Spleen (tissue), 13 donors: ENCODE results near the gene KLK3. TPM values are rescaled to one million over a fixed set of nuclear protein-coding genes. Genes with fewer than 3 reads are reported as not detected.
"Not testable (repeated sequence)": the region's sequence is repeated elsewhere in the genome, so short reads cannot be mapped to it uniquely, and the experiment has no call there.

Experiments used
- DNase-seq: peaks from one replicate; pipeline ENCODE4 v3.0.0-alpha.2; 2020
- H3K27ac ChIP-seq, 8 donors: fragments of 200-600 bp; sonication (generic) in 7 of 8; 1 replicate in 4 of 8; 2 replicates in 4 of 8; pipeline versions ENCODE4 v1.5.0 to v1.8.0; 2016 to 2021; ENCODE audit warnings: inconsistent platforms in 4 of 8, mild to moderate bottlenecking in 4 of 8, moderate library complexity in 1 of 8
- H3K27me3 ChIP-seq, 7 donors: fragments of 200-600 bp; sonication (generic) in 6 of 7; replicated peaks in 1 of 7; 1 replicate in 4 of 7; 2 replicates in 3 of 7; pipeline versions ENCODE4 v1.5.0 to v1.8.0; 2016 to 2021; ENCODE audit warnings: inconsistent platforms in 3 of 7, mild to moderate bottlenecking in 1 of 7
- H3K36me3 ChIP-seq, 6 donors: fragments of 200-600 bp; sonication (generic) in 5 of 6; 1 replicate in 4 of 6; 2 replicates in 2 of 6; pipeline versions ENCODE4 v1.5.0 to v1.8.0; 2016 to 2021; ENCODE audit warnings: inconsistent platforms in 2 of 6
- H3K4me1 ChIP-seq, 6 donors: fragments of 200-600 bp; sonication (generic) in 5 of 6; 1 replicate in 3 of 6; 2 replicates in 3 of 6; pipeline versions ENCODE4 v1.5.0 to v1.8.0; 2016 to 2021; ENCODE audit warnings: inconsistent platforms in 3 of 6
- H3K4me3 ChIP-seq, 8 donors: fragments of 200-600 bp; sonication (generic) in 7 of 8; 1 replicate in 4 of 8; 2 replicates in 4 of 8; pipeline versions ENCODE4 v1.5.0 to v1.8.0; 2016 to 2021; ENCODE audit warnings: inconsistent platforms in 4 of 8, mild to moderate bottlenecking in 4 of 8, moderate library complexity in 2 of 8
- H3K9me3 ChIP-seq, 8 donors: fragments of 200-600 bp; sonication (generic) in 7 of 8; 1 replicate in 4 of 8; 2 replicates in 4 of 8; pipeline versions ENCODE4 v1.5.0 to v1.8.0; 2016 to 2021; ENCODE audit warnings: inconsistent platforms in 4 of 8
- POLR2A ChIP-seq, 3 donors: fragments of 450-650 bp; IDR thresholded peaks; one replicate each; pipeline ENCODE4 v1.5.1; 2017; ENCODE audit warnings: antibody characterized with exemption in 3 of 3, mild to moderate bottlenecking in 1 of 3
- POLR2AphosphoS5 ChIP-seq, 3 donors: sonication (generic); formaldehyde crosslinking; IDR thresholded peaks; one replicate each; pipeline ENCODE4 v1.5.1; 2017; ENCODE audit warnings: antibody characterized with exemption in 3 of 3
- WGBS, 5 donors: extraction: QIAGEN DNeasy Blood & Tissue Kit in 3 of 5; methylation state at CpG; one replicate each; pipeline versions ENCODE4 v1.1.5 to v1.1.7; 2013 to 2018; 5-methylcytosine and 5-hydroxymethylcytosine counted together
- intact Hi-C: fragments of 100-400 bp; cut with DNase I; formaldehyde crosslinking; loops from one replicate; pipeline ENCODE4 v1.15.0; 2023; ENCODE audit warnings: low total_unique reads
- long read RNA-seq, 2 donors: transcript quantifications; one replicate each; lab custom pipeline, GENCODE V29; 2026
- polyA plus RNA-seq, 3 donors: library from polyadenylated mRNA; stranded (reverse); fragments of 200-250 nt; gene quantifications; one replicate each; pipeline ENCODE4 v1.2.1, GENCODE V29; 2013
- total RNA-seq, 7 donors: library from RNA; depleted of rRNA in 3 of 7; stranded (reverse); fragments of >200 nt in 3 of 7; fragmentation: NEBNext Ultra II Directional in 4 of 7; extraction: Animal tissue kit (Norgen Biotek cat#: 25700) in 4 of 7; gene quantifications; one replicate each; pipeline versions ENCODE4 v1.1.0 to v1.2.1, GENCODE V29; 2016 to 2021
- TF ChIP-seq, protein P1 (sequence below), 11 experiments: fragments of 200-600 bp in 7 of 11; fragments of 450-650 bp in 4 of 11; sonication (generic) in 4 of 11; IDR thresholded peaks in 8 of 11; conservative IDR thresholded peaks in 3 of 11; 1 replicate in 7 of 11; 2 replicates in 4 of 11; pipeline versions ENCODE4 v1.4.0 to v1.8.0; 2016 to 2021; ENCODE audit warnings: antibody characterized with exemption in 11 of 11, inconsistent platforms in 4 of 11, mild to moderate bottlenecking in 1 of 11
- donor health status: healthy with polysubstance abuse.
- donor health status: DM: no; HTN: no; CAD: no; lungs with moderate emphysema.
- donor health status: DM: no; HTN: no; CAD: no.
- donor health status: Bipolar disorder and iron deficiency.
- donor health status: healthy.
- donor health status: DM: no; HTN: no; CAD: no.
- donor health status: DM: yes; HTN: yes; CAD: no.

Gene KLK3
- not detected for total RNA-seq
- polyA plus RNA-seq = under 1 TPM in 1 of 3 donors, not detected in 2; 0.03 TPM
- long read RNA-seq, donor 1 = 0 reads
- long read RNA-seq, donor 2 = 0 reads

DNA sequence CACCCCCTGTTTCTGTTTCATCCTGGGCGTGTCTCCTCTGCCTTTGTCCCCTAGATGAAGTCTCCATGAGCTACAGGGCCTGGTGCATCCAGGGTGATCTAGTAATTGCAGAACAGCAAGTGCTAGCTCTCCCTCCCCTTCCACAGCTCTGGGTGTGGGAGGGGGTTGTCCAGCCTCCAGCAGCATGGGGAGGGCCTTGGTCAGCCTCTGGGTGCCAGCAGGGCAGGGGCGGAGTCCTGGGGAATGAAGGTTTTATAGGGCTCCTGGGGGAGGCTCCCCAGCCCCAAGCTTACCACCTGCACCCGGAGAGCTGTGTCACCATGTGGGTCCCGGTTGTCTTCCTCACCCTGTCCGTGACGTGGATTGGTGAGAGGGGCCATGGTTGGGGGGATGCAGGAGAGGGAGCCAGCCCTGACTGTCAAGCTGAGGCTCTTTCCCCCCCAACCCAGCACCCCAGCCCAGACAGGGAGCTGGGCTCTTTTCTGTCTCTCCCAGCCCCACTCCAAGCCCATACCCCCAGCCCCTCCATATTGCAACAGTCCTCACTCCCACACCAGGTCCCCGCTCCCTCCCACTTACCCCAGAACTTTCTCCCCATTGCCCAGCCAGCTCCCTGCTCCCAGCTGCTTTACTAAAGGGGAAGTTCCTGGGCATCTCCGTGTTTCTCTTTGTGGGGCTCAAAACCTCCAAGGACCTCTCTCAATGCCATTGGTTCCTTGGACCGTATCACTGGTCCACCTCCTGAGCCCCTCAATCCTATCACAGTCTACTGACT is at the start of gene KLK3:
Gene KLK3, plus strand, starts transcription at position 280 of the 775 bp plus-strand sequence. Its CDS starts 41 bp downstream, at position 321.
- Histone ChIP-seq H3K9me3 (no peaks in the 10 kb centered on the region), H3K27me3 (peaks cover 0 to 78% (median 15%) of the 10 kb centered on the region in 7 donors), H3K36me3 (no peaks in the 10 kb centered on the region), H3K4me1 (no peaks in the 10 kb centered on the region), H3K4me3 (no peak within 1 kb of the TSS), H3K27ac (no peak within 1 kb of the TSS)
- DNase-seq = no peak
- TF ChIP-seq POLR2A (IDR thresholded peaks at IDR 0.05) (no peak), POLR2AphosphoS5 (IDR thresholded peaks at IDR 0.05) (no peak)
- TF ChIP-seq, protein P1, sequence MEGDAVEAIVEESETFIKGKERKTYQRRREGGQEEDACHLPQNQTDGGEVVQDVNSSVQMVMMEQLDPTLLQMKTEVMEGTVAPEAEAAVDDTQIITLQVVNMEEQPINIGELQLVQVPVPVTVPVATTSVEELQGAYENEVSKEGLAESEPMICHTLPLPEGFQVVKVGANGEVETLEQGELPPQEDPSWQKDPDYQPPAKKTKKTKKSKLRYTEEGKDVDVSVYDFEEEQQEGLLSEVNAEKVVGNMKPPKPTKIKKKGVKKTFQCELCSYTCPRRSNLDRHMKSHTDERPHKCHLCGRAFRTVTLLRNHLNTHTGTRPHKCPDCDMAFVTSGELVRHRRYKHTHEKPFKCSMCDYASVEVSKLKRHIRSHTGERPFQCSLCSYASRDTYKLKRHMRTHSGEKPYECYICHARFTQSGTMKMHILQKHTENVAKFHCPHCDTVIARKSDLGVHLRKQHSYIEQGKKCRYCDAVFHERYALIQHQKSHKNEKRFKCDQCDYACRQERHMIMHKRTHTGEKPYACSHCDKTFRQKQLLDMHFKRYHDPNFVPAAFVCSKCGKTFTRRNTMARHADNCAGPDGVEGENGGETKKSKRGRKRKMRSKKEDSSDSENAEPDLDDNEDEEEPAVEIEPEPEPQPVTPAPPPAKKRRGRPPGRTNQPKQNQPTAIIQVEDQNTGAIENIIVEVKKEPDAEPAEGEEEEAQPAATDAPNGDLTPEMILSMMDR (IDR thresholded peaks at IDR 0.05 in 8 of 11, conservative IDR thresholded peaks at IDR 0.05 in 3 of 11) = no peak
- intact Hi-C loops = no loop called here
- 55 to 72% (median 63%) methylated on average over 9 of the region's 9 CpGs for WGBS, 5 donors

DNA sequence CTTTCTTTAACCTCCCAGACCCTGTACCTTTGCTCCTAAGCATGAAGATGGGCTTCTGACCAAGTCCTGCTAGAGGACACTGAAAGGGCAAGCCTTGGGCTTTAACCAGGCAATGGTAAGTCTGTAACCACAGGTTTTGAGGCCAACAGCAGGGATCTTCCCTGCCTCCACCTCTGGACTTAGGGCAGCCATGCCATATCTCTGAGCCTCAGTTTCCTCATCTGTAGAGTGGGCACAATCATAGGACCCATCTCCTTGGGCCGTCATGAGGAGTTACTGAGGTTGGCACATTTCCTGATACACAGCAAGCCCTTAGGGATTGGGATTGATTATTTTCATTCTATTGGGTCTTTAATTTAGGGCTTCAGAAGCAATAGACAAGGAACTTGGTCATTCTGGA is 45.9 kb upstream of the KLK3 start:
- TF ChIP-seq POLR2A (IDR thresholded peaks at IDR 0.05) = no peak
- TF ChIP-seq POLR2AphosphoS5 (IDR thresholded peaks at IDR 0.05) = no peak
- TF ChIP-seq, protein P1 (IDR thresholded peaks at IDR 0.05 in 8 of 11, conservative IDR thresholded peaks at IDR 0.05 in 3 of 11) = no peak
- DNase-seq = no peak
- no peaks in the 10 kb centered on the region for H3K9me3 ChIP-seq
- intact Hi-C loops = no loop called here
- H3K4me3 ChIP-seq = no peak overlapping the region
- H3K36me3 ChIP-seq = no peaks in the 10 kb centered on the region
- H3K27me3 ChIP-seq = peaks cover 0 to 15% (median 0%) of the 10 kb centered on the region in 7 donors
- H3K27ac ChIP-seq = no peak overlapping the region
- 36 to 72% (median 68%) methylated on average over 1 of the region's 1 CpG for WGBS, 5 donors
- peaks cover 0 to 13% (median 5%) of the 10 kb centered on the region in 6 donors for H3K4me1 ChIP-seq

DNA sequence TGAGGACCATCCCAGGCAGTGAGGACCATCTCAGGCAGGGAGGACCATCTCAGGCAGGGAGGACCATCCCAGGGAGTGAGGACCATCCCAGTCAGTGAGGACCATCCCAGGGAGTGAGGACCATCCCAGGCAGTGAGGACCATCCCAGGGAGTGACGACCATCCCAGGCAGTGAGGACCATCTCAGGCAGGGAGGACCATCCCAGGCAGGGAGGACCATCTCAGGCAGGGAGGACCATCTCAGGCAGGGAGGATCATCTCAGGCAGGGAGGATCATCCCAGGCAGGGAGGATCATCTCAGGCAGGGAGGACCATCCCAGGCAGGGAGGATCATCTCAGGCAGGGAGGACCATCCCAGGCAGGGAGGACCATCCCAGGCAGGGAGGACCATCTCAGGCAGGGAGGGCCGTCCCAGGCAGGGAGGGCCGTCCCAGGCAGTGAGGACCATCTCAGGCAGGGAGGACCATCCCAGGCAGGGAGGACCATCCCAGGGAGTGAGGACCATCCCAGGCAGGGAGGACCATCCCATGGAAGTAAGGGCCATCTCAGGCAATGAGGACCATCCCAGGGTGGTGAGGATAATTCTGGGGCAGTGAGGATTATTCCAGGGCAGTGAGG is 43.0 kb upstream of the KLK3 start:
- H3K9me3 ChIP-seq, H3K4me3 ChIP-seq, DNase-seq, H3K36me3 ChIP-seq, H3K4me1 ChIP-seq, intact Hi-C loops, H3K27ac ChIP-seq: not testable (repeated sequence)
- peaks cover 0 to 42% (median 0%) of the 10 kb centered on the region in 7 donors for H3K27me3 ChIP-seq
- 63 to 87% (median 72%) methylated on average over 3 of the region's 3 CpGs for WGBS, 5 donors

DNA sequence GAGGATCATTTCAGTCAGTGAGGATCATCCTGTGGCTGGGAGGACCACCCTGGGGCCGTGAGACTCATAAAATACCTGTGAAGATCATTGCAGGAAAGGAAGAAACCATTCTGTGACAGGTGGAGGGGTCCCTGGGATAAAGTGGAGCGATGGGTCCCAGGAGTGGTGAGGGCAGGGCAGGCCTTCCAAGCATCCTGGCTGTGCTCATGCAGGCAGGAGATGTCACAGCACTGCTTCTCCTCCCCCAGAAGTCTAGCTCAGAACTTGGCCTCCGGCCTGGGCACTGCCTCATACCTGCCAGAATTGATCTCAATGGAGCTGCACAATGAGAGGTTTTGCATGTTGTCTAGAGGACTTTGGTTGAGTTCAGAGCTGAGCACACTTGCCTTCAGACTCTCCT is 42.2 kb upstream of the KLK3 start:
- 63 to 79% (median 69%) methylated on average over 3 of the region's 3 CpGs for WGBS, 5 donors
- Histone ChIP-seq H3K9me3 (peaks cover 0 to 4% (median 0%) of the 10 kb centered on the region in 8 donors), H3K27me3 (peaks cover 0 to 49% (median 3%) of the 10 kb centered on the region in 7 donors), H3K27ac (no peak overlapping the region), H3K4me3 (no peak overlapping the region), H3K36me3 (no peaks in the 10 kb centered on the region), H3K4me1 (no peaks in the 10 kb centered on the region)
- no peak for TF ChIP-seq POLR2AphosphoS5 (IDR thresholded peaks at IDR 0.05)
- TF ChIP-seq, protein P1 (IDR thresholded peaks at IDR 0.05 in 8 of 11, conservative IDR thresholded peaks at IDR 0.05 in 3 of 11) = no peak
- no peak for TF ChIP-seq POLR2A (IDR thresholded peaks at IDR 0.05)
- intact Hi-C loops = no loop called here
- DNase-seq = no peak
